HL-60 (cell line): ENCODE data around the gene MIEN1.

Experiments
- DNase-seq, 2 experiments: peaks; one replicate each; pipeline ENCODE4 v3.0.0-alpha.2; 2010 to 2020; ENCODE audit warnings: low read depth in 1 of 2, low spot score in 1 of 2
- H3K27ac ChIP-seq: fragments of 250-450 bp; sonication (Bioruptor Pico); replicated peaks from 2 replicates; pipeline ENCODE4 v1.5.1; 2020; ENCODE audit warnings: mild to moderate bottlenecking, moderate library complexity
- H3K27me3 ChIP-seq: fragments of 250-450 bp; sonication (Bioruptor Pico); 2 replicates; pipeline ENCODE4 v1.5.1; 2021; ENCODE audit warnings: mild to moderate bottlenecking, moderate library complexity; ENCODE audit not compliant: insufficient read depth, poor library complexity, severe bottlenecking
- H3K4me3 ChIP-seq: replicated peaks from 2 replicates; pipeline ENCODE4 v1.5.1; 2011; ENCODE audit warnings: mild to moderate bottlenecking, control low read depth, low read length; ENCODE audit not compliant: insufficient read depth
- GABPA ChIP-seq: IDR thresholded peaks from 2 replicates; pipeline ENCODE4 v1.6.1; 2012; ENCODE audit warnings: low read depth
- POLR2AphosphoS5 ChIP-seq: IDR thresholded peaks from 2 replicates; pipeline ENCODE4 v1.6.1; 2012; ENCODE audit warnings: low read depth
- SPI1 ChIP-seq: IDR thresholded peaks from 2 replicates; pipeline ENCODE4 v1.6.1; 2012; ENCODE audit warnings: low read depth, mild to moderate bottlenecking, borderline replicate concordance
- TF ChIP-seq, protein P1 (sequence below): IDR thresholded peaks from one replicate; pipeline ENCODE4 v1.5.1; 2011; ENCODE audit warnings: low read length, control low read depth, inconsistent platforms; ENCODE audit not compliant: insufficient read depth
- TF ChIP-seq, protein P2 (sequence below): IDR thresholded peaks from 2 replicates; pipeline ENCODE4 v1.6.1; 2012; ENCODE audit warnings: low read depth; ENCODE audit not compliant: insufficient replicate concordance

Gene MIEN1

DNA sequence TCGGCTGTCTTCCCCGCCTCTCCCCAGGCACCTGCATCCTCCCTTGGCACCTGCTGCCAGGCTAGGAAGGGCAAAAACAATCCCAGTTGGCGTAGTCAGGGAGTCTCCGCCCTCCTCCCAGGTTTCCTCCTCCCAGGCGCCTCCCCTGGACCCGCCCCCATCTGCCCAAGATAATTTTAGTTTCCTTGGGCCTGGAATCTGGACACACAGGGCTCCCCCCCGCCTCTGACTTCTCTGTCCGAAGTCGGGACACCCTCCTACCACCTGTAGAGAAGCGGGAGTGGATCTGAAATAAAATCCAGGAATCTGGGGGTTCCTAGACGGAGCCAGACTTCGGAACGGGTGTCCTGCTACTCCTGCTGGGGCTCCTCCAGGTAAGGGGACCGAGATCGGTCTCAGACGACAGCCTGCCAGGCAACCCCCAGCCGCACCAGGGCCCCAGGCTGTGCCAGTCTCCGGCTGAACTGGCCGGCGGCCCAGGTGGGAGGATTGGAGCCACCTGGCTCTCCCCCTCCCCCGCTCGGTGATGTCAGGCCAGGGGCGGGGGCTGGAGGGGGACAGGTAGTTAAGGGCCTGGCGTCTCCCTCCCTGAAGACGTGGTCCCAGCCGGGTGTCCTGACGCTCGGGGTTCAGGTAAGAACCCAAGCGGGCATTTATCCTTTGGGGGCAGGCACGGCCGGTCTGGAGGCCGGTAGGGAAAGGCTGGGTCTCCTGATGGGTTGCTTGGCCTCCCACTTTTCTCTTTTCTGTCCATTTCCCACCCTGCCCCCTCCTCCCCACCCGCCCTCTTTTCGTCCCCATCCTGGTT lies 7.6 kb upstream of the MIEN1 start, which contains the start of gene GRB7:
Gene GRB7, plus strand, starts transcription at position 179 of the 808 bp plus-strand sequence. CDS start 4,364 bp downstream, outside the sequence.
- Histone ChIP-seq H3K27me3 (peaks cover 58% of the 10 kb centered on the region), H3K27ac (no peak within 1 kb of the TSS), H3K4me3 (no peak within 1 kb of the TSS)
- DNase-seq, result no peak
- TF ChIP-seq, protein P1, sequence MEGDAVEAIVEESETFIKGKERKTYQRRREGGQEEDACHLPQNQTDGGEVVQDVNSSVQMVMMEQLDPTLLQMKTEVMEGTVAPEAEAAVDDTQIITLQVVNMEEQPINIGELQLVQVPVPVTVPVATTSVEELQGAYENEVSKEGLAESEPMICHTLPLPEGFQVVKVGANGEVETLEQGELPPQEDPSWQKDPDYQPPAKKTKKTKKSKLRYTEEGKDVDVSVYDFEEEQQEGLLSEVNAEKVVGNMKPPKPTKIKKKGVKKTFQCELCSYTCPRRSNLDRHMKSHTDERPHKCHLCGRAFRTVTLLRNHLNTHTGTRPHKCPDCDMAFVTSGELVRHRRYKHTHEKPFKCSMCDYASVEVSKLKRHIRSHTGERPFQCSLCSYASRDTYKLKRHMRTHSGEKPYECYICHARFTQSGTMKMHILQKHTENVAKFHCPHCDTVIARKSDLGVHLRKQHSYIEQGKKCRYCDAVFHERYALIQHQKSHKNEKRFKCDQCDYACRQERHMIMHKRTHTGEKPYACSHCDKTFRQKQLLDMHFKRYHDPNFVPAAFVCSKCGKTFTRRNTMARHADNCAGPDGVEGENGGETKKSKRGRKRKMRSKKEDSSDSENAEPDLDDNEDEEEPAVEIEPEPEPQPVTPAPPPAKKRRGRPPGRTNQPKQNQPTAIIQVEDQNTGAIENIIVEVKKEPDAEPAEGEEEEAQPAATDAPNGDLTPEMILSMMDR, result no peak
- TF ChIP-seq GABPA, result no peak
- TF ChIP-seq, protein P2, sequence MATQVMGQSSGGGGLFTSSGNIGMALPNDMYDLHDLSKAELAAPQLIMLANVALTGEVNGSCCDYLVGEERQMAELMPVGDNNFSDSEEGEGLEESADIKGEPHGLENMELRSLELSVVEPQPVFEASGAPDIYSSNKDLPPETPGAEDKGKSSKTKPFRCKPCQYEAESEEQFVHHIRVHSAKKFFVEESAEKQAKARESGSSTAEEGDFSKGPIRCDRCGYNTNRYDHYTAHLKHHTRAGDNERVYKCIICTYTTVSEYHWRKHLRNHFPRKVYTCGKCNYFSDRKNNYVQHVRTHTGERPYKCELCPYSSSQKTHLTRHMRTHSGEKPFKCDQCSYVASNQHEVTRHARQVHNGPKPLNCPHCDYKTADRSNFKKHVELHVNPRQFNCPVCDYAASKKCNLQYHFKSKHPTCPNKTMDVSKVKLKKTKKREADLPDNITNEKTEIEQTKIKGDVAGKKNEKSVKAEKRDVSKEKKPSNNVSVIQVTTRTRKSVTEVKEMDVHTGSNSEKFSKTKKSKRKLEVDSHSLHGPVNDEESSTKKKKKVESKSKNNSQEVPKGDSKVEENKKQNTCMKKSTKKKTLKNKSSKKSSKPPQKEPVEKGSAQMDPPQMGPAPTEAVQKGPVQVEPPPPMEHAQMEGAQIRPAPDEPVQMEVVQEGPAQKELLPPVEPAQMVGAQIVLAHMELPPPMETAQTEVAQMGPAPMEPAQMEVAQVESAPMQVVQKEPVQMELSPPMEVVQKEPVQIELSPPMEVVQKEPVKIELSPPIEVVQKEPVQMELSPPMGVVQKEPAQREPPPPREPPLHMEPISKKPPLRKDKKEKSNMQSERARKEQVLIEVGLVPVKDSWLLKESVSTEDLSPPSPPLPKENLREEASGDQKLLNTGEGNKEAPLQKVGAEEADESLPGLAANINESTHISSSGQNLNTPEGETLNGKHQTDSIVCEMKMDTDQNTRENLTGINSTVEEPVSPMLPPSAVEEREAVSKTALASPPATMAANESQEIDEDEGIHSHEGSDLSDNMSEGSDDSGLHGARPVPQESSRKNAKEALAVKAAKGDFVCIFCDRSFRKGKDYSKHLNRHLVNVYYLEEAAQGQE, result no peak
- TF ChIP-seq SPI1, result no peak
- no peak for TF ChIP-seq POLR2AphosphoS5

DNA sequence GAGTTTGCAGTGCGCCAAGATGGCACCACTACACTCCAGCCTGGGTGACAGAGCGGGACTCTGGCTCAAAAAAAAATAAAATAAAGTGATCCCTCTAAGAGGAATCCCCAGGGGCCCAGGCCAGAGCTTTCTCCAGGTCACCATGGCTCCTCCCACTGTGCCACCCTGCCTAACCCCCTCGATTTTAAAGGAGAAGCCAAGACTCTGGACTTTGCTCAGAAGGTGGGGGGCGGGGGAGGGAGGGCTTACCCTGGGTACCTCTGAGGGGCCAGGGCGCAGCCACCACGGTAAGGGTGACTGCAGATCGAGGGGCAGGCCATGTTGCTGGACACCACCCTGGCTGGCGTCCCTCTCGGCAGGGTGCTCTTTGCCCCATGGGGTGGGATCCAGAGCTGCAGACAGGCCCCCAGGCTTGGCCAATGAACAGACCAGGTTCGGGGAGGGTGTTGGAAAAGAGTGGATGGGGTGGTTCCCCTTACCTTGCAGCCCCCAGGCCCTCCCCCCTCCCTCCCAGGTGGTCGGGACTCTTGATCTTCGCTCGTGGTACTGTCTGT lies 7.0 kb upstream of the MIEN1 start:
- Histone ChIP-seq H3K27ac (no peak overlapping the region), H3K27me3 (peaks cover 51% of the 10 kb centered on the region), H3K4me3 (no peak overlapping the region)
- no peak for DNase-seq
- TF ChIP-seq, protein P2, result no peak
- TF ChIP-seq POLR2AphosphoS5 (no peak), SPI1 (no peak), GABPA (no peak)
- TF ChIP-seq, protein P1, result no peak

DNA sequence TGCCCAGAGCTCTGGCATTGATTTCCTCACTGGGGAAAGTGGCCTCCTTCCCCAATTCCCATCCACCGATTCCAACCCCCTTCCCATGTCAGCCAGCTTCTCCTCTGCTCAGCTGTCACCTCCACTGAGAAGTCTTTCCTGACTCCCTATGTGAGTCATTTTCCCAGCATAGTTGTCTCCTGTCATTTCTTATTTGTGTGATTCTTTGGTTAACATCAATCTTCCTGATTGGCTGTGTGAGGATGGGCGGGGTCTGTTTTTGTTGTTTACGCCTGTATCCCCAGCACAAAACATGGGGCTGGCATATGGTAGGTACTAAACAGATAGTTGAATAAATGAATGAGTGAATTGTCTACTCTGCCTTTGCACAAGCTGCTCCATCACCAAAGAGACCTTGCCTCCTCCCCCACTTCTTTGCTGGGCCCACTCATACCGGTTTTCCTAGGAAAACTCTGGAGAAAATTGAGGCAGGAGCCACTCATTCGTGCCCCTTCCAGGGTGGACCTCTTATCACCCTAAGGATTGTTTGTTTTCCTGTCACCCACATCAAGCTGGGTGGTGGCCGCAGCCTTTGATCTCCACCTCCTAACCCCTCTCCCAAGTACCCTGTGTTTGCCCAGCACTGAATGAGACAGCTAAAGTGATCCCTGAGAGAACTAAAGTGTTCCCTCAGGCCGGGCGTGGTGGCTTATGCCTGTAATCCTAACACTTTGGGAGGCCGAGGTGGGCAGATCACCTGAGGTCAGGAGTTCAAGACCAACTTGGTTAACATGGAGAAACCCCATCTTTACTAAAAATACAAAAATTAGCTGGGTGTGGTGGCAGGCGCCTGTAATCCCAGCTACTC lies 6.2 kb upstream of the MIEN1 start:
- peaks cover 49% of the 10 kb centered on the region for H3K27me3 ChIP-seq
- TF ChIP-seq, protein P2, result no peak
- TF ChIP-seq SPI1, result no peak
- TF ChIP-seq POLR2AphosphoS5, result no peak
- TF ChIP-seq GABPA, result no peak
- TF ChIP-seq, protein P1, result no peak
- H3K27ac ChIP-seq, result no peak overlapping the region
- H3K4me3 ChIP-seq, result no peak overlapping the region
- DNase-seq, result no peak
